Fibroblast of skin of left biceps (primary cell): ENCODE data around the gene GNAI2.

ENCODE experiments used
- DNase-seq, 2 experiments: peaks; one replicate each; pipeline ENCODE4 v3.0.0-alpha.2; 2013; ENCODE audit warnings: low read depth in 2 of 2

Gene GNAI2

GRCh38 chr3:50297896-50298725 lies 62.1 kb downstream of the GNAI2 start:
- no peak for DNase-seq

- DNase-seq = peak; percentile 98
Measured at GRCh38 chr3:50298836-50299637, 63.0 kb downstream of the GNAI2 start, which contains the start of the genes HYAL3 and NAA80. TSS of gene HYAL3 (minus strand) at chr3:50299405. CDS start at chr3:50295602, 3,803 bp downstream. TSS of gene NAA80 (minus strand) at chr3:50299405. CDS start at chr3:50297463, 1,942 bp downstream.

- no peak for DNase-seq
Measured at GRCh38 chr3:50299638-50299928, 63.6 kb downstream of the GNAI2 start.

GRCh38 chr3:50299929-50300680 lies 64.1 kb downstream of the GNAI2 start:
- no peak for DNase-seq

DNA sequence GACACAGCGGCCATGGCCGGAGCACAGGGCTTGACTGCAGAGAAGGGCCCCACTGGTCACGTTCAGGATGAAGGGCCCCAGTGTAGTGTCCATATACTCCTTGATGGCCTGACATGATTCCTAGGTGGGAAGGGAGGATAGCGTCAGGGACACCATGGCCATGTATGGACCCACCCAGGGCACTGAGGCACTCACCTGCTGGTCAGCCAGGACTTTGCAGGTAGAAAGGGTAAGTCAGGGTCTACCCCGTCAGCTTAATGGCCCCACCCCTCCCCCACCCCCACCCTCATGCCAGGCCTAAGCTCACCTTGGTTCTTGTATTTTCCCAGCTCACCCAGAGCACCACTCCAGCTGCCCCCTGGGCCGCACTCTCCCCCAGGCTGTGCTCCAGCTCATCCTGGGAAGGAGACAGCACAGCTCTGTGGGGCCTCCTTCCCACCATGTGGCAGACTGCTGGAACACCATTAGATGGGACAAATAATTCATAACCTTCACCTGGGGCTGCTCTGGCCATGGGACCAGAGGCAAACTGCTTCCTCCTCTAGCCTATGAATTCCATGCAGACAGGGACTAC lies 64.8 kb downstream of the GNAI2 start:
- DNase-seq = no peak

- no peak for DNase-seq
Measured at GRCh38 chr3:50302095-50303012, 66.3 kb downstream of the GNAI2 start.

DNA sequence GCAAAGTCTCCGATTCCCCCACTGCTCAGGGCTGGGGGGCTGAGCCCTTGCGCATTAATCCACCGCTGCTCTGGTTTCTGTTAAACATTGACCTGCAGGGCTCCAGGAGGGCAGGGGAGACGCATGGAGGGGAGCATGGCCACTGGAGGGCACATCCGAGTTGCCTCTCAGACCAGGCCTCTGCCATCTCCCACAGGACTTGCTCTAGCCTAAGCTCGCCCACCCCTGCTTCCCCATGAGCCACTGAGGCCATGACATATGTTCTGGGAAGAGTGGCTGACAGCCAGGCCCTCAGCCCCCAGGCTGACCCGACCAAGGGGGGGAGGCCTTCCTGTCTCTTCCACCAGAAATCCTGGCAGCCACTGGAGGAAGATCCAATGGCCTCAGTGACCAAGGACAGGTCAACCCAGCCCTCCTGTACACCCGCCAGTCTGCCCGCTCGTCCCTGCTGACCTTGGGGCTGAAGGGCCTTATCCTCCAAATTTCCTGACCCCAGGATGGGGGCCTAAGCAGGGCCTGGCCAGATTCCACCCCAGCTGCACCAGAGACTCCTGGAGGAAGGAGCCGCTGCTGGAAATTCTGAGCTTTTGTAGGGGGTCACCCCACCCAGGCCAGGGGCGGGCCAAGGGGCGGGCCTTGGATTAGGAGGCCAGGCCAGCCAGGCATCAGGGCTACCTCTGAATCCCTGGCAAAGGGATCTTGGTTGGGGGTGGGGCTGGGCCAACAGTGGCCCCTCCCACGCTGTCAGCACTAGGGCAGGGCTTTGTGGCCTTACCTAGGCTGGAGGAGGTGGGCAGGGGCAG lies 67.2 kb downstream of the GNAI2 start, which contains the start of gene HYAL1:
Gene HYAL1, minus strand, starts transcription at position 562 of the 803 bp plus-strand sequence. CDS start 618 bp downstream, outside the sequence.
- DNase-seq = no peak

DNA sequence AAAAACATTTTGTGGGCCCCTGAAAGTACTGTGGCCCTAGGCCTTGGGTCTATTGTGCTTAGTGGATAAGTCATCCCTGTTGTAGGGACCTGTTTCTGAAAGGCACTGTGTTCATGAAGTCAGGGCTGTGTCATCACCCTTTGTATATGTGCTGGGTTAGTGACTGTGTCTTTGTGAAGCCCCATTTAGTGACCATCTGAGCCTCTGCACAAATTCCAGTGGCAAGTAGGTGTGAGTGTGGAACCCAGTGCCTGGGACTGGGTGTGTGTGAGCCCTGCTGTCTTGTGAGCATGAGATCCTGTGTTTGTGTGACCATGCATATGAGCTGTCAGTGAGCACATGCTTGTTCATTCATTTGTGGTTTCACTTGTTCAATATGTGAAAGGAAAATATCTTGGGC lies 68.6 kb downstream of the GNAI2 start:
- no peak for DNase-seq
